B cell (primary cell): Measurements from ENCODE around the gene FOSB.

Experiments used
- CTCF ChIP-seq: fragments of 200-600 bp; IDR thresholded peaks from one replicate; pipeline ENCODE4 v1.8.0; 2022; ENCODE audit warnings: antibody characterized with exemption, mild to moderate bottlenecking
- EZH2 ChIP-seq: IDR thresholded peaks from 2 replicates; pipeline ENCODE4 v1.6.1; 2012; ENCODE audit warnings: borderline replicate concordance, low read depth, mild to moderate bottlenecking, moderate library complexity, low read length; ENCODE audit not compliant: insufficient read depth, poor library complexity, severe bottlenecking

GRCh38 chr19:45518469-45518826, 50.7 kb downstream of the FOSB start:
- TF ChIP-seq CTCF, result no peak
- no peak for TF ChIP-seq EZH2
